HCT116 (cell line): ENCODE measurements around the gene KCNN3.

Source experiments
- CEBPB ChIP-seq: IDR thresholded peaks from 2 replicates; pipeline ENCODE4 v1.6.1; 2012; ENCODE audit warnings: low read depth
- CTCF ChIP-seq, 3 experiments: fragments of 200-600 bp in 1 of 3; sonication (generic) in 1 of 3; IDR thresholded peaks in 2 of 3; conservative IDR thresholded peaks in 1 of 3; 2 replicates each; pipeline ENCODE4 v1.5.1; 2012 to 2017; ENCODE audit warnings: low read depth in 2 of 3, low read length in 2 of 3, antibody characterized with exemption in 1 of 3, borderline replicate concordance in 1 of 3, control low read depth in 1 of 3, mild to moderate bottlenecking in 1 of 3, mixed read lengths in 1 of 3, mixed run types in 1 of 3, moderate library complexity in 1 of 3; ENCODE audit not compliant: insufficient read depth in 1 of 3
- EGR1 ChIP-seq: IDR thresholded peaks from 2 replicates; pipeline ENCODE4 v1.6.1; 2012; ENCODE audit warnings: low read depth
- EZH2 ChIP-seq: fragments of 200-600 bp; sonication (generic); IDR thresholded peaks from 2 replicates; pipeline ENCODE4 v1.6.1; 2017; ENCODE audit warnings: antibody characterized with exemption, mixed run types
- EZH2phosphoT487 ChIP-seq: fragments of 200-600 bp; IDR thresholded peaks from 2 replicates; pipeline ENCODE4 v1.6.1; 2018; ENCODE audit warnings: antibody characterized with exemption, borderline replicate concordance
- POLR2AphosphoS5 ChIP-seq: IDR thresholded peaks from 2 replicates; pipeline ENCODE4 v1.6.1; 2011; ENCODE audit warnings: mild to moderate bottlenecking, low read depth, low read length, moderate library complexity
- SRF ChIP-seq: IDR thresholded peaks from 2 replicates; pipeline ENCODE4 v1.6.1; 2012; ENCODE audit warnings: low read depth
- TCF7L2 ChIP-seq: IDR thresholded peaks from 2 replicates; pipeline ENCODE4 v1.7.0; 2011; ENCODE audit warnings: borderline replicate concordance, inconsistent platforms; ENCODE audit not compliant: insufficient read depth, insufficient read length; ENCODE audit errors: extremely low read depth
- YY1 ChIP-seq: IDR thresholded peaks from 2 replicates; pipeline ENCODE4 v1.6.1; 2011; ENCODE audit warnings: low read length, low read depth, moderate library complexity, mild to moderate bottlenecking; ENCODE audit not compliant: insufficient replicate concordance; ENCODE audit errors: extremely low read depth
- ZFX ChIP-seq: fragments of 450-650 bp; IDR thresholded peaks from 2 replicates; pipeline ENCODE4 v1.6.1; 2017
- ZNF274 ChIP-seq: fragments of 200-500 bp; sonication (Bioruptor generic); IDR thresholded peaks from 2 replicates; pipeline ENCODE4 v1.6.1; 2014; ENCODE audit warnings: mild to moderate bottlenecking, low read depth, low read length, inconsistent platforms

GRCh38 chr1:154775621-154776605 is 94.2 kb downstream of the KCNN3 start:
- TF ChIP-seq EGR1, result no peak
- no peak for TF ChIP-seq ZFX
- no peak for TF ChIP-seq SRF
- TF ChIP-seq ZNF274, result no peak
- no peak for TF ChIP-seq YY1
- no peak for TF ChIP-seq POLR2AphosphoS5
- TF ChIP-seq CTCF (IDR thresholded peaks at IDR 0.05 in 2 of 3, conservative IDR thresholded peaks at IDR 0.05 in 1 of 3; ENCODE audit: borderline replicate concordance in 1 of 3, insufficient read depth in 1 of 3, low read depth in 2 of 3, low read length in 2 of 3), result no peak
- no peak for TF ChIP-seq TCF7L2
- TF ChIP-seq EZH2, result no peak
- TF ChIP-seq CEBPB, result no peak
- TF ChIP-seq EZH2phosphoT487, result no peak
